Keratinocyte (primary cell): Measurements from ENCODE around the gene ARMC9. TPM values are rescaled to one million over a fixed set of nuclear protein-coding genes. Genes with fewer than 3 reads are reported as not detected.

Experiments used
- DNase-seq: peaks from one replicate; pipeline ENCODE4 v3.0.0-alpha.2; 2011; ENCODE audit warnings: low read depth, missing footprints, low spot score
- FAIRE-seq: peaks from 2 replicates; lab custom pipeline; 2011; peaks lifted over from hg19 to GRCh38; lab: Jason Lieb, UNC
- H2AFZ ChIP-seq: 2 replicates; pipeline ENCODE4 v1.6.0; 2012; ENCODE audit warnings: low read length, control low read depth, inconsistent platforms; ENCODE audit not compliant: control insufficient read depth
- H3K27ac ChIP-seq: 2 replicates; pipeline ENCODE4 v1.5.1; 2011; ENCODE audit warnings: low read length; ENCODE audit not compliant: control insufficient read depth, insufficient read depth
- H3K27me3 ChIP-seq: 3 replicates; pipeline ENCODE4 v1.6.0; 2011; ENCODE audit warnings: low read length; ENCODE audit not compliant: control insufficient read depth, insufficient read depth; ENCODE audit errors: extremely low read depth
- H3K36me3 ChIP-seq, 2 experiments: 2 replicates in 1 of 2; 3 replicates in 1 of 2; pipeline ENCODE4 v1.5.1; 2011; ENCODE audit warnings: low read length in 2 of 2, mild to moderate bottlenecking in 1 of 2; ENCODE audit not compliant: control insufficient read depth in 2 of 2, insufficient read depth in 2 of 2; ENCODE audit errors: extremely low read depth in 1 of 2
- H3K4me1 ChIP-seq: 3 replicates; pipeline ENCODE4 v1.5.1; 2011; ENCODE audit warnings: low read length; ENCODE audit not compliant: control insufficient read depth, insufficient read depth; ENCODE audit errors: extremely low read depth
- H3K4me2 ChIP-seq: 3 replicates; pipeline ENCODE4 v1.6.0; 2011; ENCODE audit warnings: low read depth, low read length; ENCODE audit not compliant: control insufficient read depth, insufficient read depth; ENCODE audit errors: extremely low read depth
- H3K4me3 ChIP-seq, 3 experiments: fragments of 200-600 bp in 1 of 3; sonication (generic) in 1 of 3; 2 replicates in 2 of 3; 3 replicates in 1 of 3; pipeline ENCODE4 v1.5.1; 2011 to 2016; ENCODE audit warnings: low read length in 3 of 3, mild to moderate bottlenecking in 3 of 3, control low read depth in 2 of 3, inconsistent platforms in 1 of 3, low read depth in 1 of 3, mixed read lengths in 1 of 3, mixed run types in 1 of 3, moderate library complexity in 1 of 3; ENCODE audit not compliant: control insufficient read depth in 2 of 3, insufficient read depth in 2 of 3; ENCODE audit errors: extremely low read depth in 1 of 3
- H3K79me2 ChIP-seq: 2 replicates; pipeline ENCODE4 v1.6.0; 2012; ENCODE audit warnings: low read length; ENCODE audit not compliant: control insufficient read depth, insufficient read depth
- H3K9ac ChIP-seq: 3 replicates; pipeline ENCODE4 v1.6.0; 2011; ENCODE audit warnings: low read length; ENCODE audit not compliant: control insufficient read depth, insufficient read depth; ENCODE audit errors: extremely low read depth
- H3K9me1 ChIP-seq: 3 replicates; pipeline ENCODE4 v1.6.0; 2011; ENCODE audit warnings: low read length; ENCODE audit not compliant: control insufficient read depth, insufficient read depth; ENCODE audit errors: extremely low read depth
- H3K9me3 ChIP-seq: 2 replicates; pipeline ENCODE4 v1.5.1; 2012; ENCODE audit warnings: low read depth, low read length; ENCODE audit not compliant: control insufficient read depth
- H4K20me1 ChIP-seq: 3 replicates; pipeline ENCODE4 v1.6.0; 2011; ENCODE audit warnings: low read length; ENCODE audit not compliant: control insufficient read depth, insufficient read depth; ENCODE audit errors: extremely low read depth
- EZH2 ChIP-seq: IDR thresholded peaks from one replicate; pipeline ENCODE4 v1.6.1; 2012; ENCODE audit warnings: inconsistent platforms, mild to moderate bottlenecking, low read length, moderate library complexity
- dilution Hi-C: fragments of 300-500 bp; cut with MboI; formaldehyde crosslinking; loops from one replicate; pipeline ENCODE4 v1.7.0; 2020; ENCODE audit warnings: low sequenced_read_pairs; ENCODE audit not compliant: extremely low pct_ligation_motif_present
- polyA plus RNA-seq, 5 experiments: library from polyadenylated mRNA; depleted of rRNA in 3 of 5; stranded (reverse) in 3 of 5; stranded (forward) in 1 of 5; unstranded in 1 of 5; fragments of >200 nt; gene quantifications; 1 replicate in 1 of 5; 2 replicates in 3 of 5; 3 replicates in 1 of 5; pipeline versions ENCODE4 v1.2.1 to v1.2.3, GENCODE V29; 2011 to 2012; ENCODE audit warnings: missing spikeins in 2 of 5, low read depth in 1 of 5, low replicate concordance in 1 of 5
- TF ChIP-seq, protein P1 (sequence below), 3 experiments: IDR thresholded peaks in 1 of 3; conservative IDR thresholded peaks in 1 of 3; optimal IDR thresholded peaks in 1 of 3; 2 replicates in 2 of 3; 3 replicates in 1 of 3; pipeline versions ENCODE3 to v1.5.1; 2011; ENCODE audit warnings: low read length in 3 of 3, mild to moderate bottlenecking in 3 of 3, moderate library complexity in 2 of 3, control low read depth in 1 of 3, inconsistent platforms in 1 of 3; ENCODE audit not compliant: insufficient read depth in 2 of 3; ENCODE audit errors: extremely low read depth in 1 of 3

ARMC9 gene
- polyA plus RNA-seq, 1 donor (not counting 4 experiments of a cell fraction or from before 2014, with no cell fraction given) = 16.2 TPM

DNA sequence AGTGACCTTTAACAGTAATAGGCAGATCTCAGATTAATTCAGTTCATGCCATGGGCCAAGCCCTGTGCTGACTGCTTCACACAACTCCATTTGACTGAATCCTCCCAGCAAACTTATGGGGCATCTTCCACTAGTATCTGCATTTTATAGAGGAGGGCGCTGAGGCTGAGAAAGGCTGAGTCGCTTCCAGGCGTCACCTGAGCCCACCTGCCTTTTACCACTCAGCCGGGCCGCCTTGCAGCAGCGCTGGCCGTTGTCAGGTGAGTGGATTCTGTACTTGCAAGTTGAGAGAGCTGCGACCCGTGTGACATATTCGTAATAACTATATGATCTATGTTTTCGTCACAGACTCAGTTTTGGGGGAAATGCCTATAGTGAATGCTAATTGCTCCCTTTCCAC lies 137.8 kb downstream of the ARMC9 start:
- Histone ChIP-seq H3K27me3 (no peaks in the 10 kb centered on the region), H3K4me2 (no peak overlapping the region), H3K9ac (no peak overlapping the region), H2AFZ (no peak overlapping the region), H3K9me3 (no peaks in the 10 kb centered on the region), H3K79me2 (no peaks in the 10 kb centered on the region), H3K36me3 (peaks cover 0 to 2% of the 10 kb centered on the region in 2 experiments), H3K4me1 (peaks cover 6% of the 10 kb centered on the region), H3K4me3 (no peak overlapping the region), H3K9me1 (no peaks in the 10 kb centered on the region), H4K20me1 (no peaks in the 10 kb centered on the region), H3K27ac (no peak overlapping the region)
- no peak for TF ChIP-seq EZH2
- dilution Hi-C loops = no loop called here
- DNase-seq (no peak), FAIRE-seq (no peak)

DNA sequence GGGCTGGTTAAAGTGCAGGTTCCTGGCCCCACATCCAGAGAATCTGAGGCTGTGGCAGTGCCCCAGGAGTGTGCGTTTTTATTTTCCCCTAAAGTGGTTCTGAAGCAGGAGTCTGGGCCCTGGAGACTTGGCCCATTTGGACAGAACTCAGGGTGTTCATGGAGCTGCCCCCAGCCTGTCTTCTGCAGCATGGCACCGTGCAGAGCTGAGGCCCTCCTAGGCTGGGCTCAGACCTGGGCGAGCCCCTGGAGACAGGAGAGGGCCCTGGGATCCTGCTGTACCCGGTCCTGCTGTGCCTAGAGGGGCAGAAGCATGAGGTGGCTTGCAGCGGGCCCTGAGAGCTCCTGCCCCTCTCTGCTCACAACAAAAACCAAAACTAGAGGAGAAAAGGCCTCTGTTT lies 138.3 kb downstream of the ARMC9 start:
- Histone ChIP-seq H3K27me3 (no peaks in the 10 kb centered on the region), H3K4me1 (peaks cover 6% of the 10 kb centered on the region), H4K20me1 (no peaks in the 10 kb centered on the region), H3K9me3 (no peaks in the 10 kb centered on the region), H3K27ac (no peak overlapping the region), H3K36me3 (peaks cover 0 to 2% of the 10 kb centered on the region in 2 experiments), H3K79me2 (no peaks in the 10 kb centered on the region), H3K4me3 (no peak overlapping the region), H2AFZ (no peak overlapping the region), H3K4me2 (no peak overlapping the region), H3K9me1 (no peaks in the 10 kb centered on the region), H3K9ac (no peak overlapping the region)
- DNase-seq = no peak
- no peak for TF ChIP-seq EZH2
- TF ChIP-seq, protein P1, sequence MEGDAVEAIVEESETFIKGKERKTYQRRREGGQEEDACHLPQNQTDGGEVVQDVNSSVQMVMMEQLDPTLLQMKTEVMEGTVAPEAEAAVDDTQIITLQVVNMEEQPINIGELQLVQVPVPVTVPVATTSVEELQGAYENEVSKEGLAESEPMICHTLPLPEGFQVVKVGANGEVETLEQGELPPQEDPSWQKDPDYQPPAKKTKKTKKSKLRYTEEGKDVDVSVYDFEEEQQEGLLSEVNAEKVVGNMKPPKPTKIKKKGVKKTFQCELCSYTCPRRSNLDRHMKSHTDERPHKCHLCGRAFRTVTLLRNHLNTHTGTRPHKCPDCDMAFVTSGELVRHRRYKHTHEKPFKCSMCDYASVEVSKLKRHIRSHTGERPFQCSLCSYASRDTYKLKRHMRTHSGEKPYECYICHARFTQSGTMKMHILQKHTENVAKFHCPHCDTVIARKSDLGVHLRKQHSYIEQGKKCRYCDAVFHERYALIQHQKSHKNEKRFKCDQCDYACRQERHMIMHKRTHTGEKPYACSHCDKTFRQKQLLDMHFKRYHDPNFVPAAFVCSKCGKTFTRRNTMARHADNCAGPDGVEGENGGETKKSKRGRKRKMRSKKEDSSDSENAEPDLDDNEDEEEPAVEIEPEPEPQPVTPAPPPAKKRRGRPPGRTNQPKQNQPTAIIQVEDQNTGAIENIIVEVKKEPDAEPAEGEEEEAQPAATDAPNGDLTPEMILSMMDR (optimal IDR thresholded peaks at IDR 0.05 in 1 of 3, IDR thresholded peaks at IDR 0.05 in 1 of 3, conservative IDR thresholded peaks at IDR 0.05 in 1 of 3; ENCODE audit: extremely low read depth in 1 of 3, insufficient read depth in 2 of 3, low read length in 3 of 3) = no peak
- FAIRE-seq = no peak
- dilution Hi-C loops = no loop called here
